Activated CD4-positive, alpha-beta T cell treated with anti-CD3 and anti-CD28 coated beads, Interleukin-2, amount 50 U/mL, for 1 hour (primary cell): ENCODE data around the gene ARMC6.
"Not testable (repeated sequence)": the region's sequence is repeated elsewhere in the genome, so short reads cannot be mapped to it uniquely, and the experiment has no call there.

Experiments
- DNase-seq: peaks from one replicate; pipeline ENCODE4 v3.0.0-alpha.2; 2020

Gene ARMC6

DNA sequence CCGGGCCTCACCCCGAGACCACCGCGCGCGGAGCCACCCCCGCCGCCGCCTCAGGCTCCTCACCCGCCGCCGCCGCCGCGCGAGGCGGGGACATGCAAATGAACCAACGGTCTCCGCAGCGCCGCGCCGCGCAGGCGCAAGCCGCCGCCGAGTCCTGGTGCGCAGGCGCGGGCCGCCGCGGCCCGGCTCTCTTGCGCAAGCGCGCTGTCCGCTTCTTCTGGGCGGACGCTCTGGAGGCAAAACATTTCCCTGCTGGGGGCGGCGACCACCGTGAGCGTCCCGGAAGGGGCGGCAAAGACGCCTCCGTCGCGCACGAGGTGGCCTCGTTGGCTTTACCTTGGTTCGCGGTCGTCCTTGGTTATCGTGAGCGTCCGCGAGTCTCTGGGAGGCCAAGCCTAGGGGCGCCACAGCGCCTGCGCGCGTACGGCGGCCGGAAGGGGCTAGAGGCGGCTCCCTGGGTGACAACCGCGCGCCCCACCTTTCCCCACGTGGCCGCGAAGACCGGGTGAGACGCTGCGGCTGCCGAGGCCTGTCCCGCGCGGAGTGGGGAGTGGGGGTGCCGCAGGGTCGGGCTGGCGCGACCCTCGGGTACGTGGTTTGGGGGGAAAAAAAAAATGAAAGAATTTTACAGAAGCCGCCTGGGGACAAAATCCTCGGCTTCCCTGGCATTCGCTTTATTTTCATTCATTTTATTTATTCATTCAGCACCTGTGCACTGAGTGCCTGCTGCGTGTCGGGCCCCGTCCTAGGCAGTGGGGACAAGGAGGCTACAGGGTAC is at the start of gene ARMC6, which contains the start of gene SUGP2:
TSS of gene ARMC6 (plus strand) at position 178 of the 778 bp plus-strand sequence. CDS start 607 bp downstream, outside the sequence.
TSS of gene SUGP2 (minus strand) at position 92 of the 778 bp plus-strand sequence. CDS start 2,446 bp downstream, outside the sequence.
- DNase-seq: peak; percentile 83

DNA sequence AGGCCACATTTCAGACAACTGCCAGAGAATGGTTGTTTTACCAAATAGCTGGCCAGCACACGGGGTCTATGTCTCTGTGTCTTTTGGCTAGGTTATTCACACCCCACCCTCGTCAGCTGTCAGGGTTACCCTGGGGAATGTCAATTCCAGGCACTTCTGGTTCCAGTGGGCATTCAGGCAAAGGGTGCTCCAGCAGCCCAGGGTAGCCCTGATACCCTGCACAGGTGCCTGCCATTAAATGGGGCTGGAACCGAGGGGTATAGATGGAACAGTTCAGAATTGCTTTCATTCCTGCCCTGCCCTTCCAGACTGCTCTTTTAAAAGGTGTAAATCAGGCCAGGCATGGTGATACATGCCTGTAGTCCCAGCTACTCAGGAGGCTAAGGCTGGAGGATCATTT is 49.2 kb upstream of the ARMC6 start:
- no peak for DNase-seq

DNA sequence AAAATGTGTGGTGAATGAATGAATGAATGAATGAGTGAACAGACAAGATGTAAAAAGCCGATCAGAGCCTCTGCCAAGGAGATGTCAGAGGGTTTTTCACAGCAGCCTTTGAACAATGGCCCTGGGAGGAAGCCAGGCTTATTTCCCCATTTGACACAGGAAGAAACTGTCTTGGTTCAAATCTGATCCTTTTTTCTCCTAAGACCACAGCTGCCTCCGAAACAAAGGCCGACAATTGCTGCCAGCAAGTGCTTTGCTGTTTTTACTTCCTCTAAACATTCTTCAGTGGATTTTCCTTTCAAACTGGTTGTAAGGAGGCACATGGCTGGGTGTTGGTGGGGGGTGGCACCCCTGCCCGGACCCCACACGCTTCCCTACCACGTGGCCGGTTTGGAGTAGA is 48.1 kb upstream of the ARMC6 start:
- DNase-seq: no peak

DNA sequence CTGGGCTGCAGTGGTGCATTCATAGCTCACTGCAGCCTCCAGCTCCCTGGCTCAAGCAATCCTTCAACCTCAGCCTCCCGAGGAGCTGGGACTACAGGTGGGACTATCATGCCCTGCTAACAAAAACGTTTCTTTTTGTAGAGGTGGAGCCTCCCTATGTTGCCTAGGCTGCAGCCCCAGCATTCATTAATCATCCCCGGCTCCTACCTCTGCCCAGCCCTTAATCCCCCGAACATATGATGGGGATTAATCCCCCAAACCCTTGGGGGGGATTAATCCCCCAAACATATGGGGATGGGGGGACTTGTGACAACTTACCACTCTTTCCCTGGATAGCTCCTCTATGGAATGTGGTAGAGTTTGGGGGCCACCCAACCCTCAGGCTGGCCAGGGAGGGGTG is 45.9 kb upstream of the ARMC6 start:
- DNase-seq: no peak

DNA sequence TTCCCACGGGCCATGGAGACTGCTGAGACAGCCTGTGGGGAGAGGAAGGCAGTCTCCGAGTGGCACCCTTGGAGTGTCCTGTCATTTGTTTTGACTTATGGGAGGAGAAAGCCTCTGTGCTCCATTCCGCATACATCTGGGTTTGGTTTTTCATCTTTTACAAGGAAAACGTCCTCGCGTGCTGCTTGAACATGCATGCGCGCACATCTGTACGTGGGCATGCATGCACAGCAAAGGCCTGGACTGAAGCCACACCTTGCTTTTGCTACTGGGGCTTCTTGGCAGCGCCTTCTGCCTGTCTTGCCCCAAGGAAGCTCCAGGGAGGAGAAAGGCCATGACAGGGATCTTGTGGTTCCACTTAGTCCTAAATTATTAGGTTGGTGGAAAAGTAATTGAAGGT is 44.1 kb upstream of the ARMC6 start:
- DNase-seq: no peak

DNA sequence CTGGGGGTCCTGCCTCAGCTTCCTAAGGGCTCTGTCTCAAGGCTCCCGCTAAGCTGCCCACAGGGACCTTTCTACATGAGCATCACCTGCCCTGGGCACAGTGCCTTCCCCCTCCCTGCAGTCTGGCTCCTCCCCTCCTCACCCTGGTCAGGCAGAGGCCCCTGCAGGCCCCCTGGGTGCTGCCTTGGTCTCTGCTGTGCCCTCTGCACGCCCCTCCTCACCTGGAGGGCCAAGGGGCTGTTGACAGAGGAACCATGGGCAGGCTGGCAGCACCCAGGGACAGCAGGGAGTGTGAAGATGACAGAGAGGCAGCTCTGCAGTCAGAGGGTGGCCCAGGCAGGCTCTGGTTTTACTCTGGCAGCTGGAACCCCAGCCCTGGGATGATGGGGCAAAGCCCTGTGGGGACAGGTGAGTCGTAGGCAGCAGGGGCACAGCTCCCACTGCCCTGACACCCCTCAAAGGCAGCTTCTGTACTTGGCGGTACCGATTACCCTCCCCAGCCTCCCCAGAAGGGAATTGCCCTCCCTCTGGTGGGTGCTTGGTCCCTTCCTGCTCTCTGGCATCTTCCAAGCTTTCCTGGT is 43.2 kb upstream of the ARMC6 start:
- no peak for DNase-seq

DNA sequence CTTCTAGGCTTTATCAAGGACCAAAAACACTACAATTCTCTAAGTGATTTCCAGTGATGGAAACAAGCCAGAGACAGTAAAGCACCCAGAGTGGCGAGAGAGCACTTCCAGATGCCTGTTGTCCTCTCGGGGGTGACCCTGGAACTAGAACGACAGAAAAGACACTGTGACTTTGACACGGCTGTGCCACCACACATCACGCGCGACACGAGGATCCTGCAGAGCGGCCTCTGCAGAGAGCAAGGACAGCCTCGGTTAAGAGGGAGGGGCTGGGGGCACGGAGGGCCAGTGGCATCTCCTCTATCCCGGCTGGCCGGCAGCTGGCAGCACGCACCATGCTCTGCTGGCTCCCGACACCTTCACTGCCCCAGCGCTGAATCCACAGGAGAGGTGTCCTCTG is 42.4 kb upstream of the ARMC6 start:
- DNase-seq: no peak

DNA sequence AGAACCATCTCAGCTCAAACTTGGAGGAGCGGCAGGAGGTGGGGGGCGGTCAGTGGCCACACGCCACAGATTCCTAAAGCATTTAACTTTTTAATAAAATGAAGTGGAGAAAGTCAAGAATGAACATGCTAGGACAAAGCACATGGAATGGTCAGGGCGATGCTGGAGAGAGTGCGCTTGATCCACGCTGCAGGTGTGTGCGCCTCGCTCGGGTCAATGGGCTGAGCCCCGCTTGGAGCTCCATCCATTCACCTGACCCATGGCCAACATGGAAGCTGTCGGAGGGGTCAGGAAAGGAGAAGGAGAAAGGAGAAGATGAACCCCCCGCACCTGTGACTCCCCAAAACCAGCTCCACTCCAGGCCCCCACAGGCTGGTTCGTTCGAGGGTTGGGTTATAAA is 41.9 kb upstream of the ARMC6 start:
- no peak for DNase-seq

DNA sequence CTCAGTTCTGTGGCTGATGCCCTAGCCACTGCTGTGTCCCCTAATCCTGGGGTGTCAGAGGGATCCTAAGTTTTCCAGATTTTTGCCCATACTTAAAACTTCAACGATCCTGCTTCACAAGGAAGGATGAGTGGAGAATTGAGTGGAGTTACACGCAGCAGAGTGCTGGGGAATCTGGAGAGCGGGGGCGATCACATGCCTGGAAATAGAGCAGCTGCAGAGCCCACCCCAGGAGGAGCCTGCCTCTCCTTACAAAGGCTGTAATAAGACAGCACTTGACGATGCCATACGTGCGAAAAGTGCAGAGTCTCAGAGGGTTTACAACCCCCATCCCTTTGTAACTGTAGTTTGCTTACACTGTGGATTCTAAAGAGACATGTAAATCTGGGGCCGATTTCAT is 40.7 kb upstream of the ARMC6 start:
- no peak for DNase-seq

DNA sequence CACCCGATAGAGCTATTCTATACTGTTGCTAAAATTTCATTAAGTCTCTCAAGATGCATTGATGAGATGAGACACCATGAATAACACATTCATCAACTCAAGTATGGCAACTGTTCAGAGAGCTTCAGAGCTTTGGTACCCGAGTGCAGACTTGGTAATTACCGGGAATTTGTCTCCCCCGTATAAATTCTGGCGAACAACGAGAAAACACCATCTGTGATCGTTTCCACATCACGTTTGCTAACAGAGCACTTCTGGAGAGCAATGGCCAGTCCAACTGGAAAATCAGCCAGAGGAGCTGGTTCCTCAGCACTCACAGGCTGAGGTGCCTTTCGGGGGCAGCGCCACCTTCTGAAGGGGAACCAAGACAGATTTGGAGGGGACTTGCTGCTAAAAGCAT is 40.3 kb upstream of the ARMC6 start:
- DNase-seq: no peak

DNA sequence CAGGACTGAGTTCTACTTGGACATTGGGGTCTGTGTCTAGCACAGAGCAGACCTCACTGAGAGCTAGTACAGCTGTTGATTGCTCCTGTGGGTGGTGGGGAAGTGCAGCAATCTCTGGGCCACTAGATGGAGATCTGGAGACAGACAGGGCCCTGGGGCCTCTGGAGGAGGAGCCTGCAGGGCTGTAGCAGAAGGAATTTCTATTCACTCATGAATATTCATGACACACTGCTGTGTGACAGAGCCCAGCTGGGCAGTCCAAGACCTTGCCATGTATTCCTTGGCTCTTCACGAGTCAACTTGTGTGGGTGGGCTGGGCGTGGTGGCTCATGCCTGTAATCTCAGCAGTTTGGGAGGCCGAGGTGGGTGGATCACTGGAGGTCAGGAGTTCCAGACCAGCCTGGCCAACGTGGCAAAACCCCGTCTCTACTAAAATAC is 37.6 kb upstream of the ARMC6 start:
- DNase-seq: no peak

DNA sequence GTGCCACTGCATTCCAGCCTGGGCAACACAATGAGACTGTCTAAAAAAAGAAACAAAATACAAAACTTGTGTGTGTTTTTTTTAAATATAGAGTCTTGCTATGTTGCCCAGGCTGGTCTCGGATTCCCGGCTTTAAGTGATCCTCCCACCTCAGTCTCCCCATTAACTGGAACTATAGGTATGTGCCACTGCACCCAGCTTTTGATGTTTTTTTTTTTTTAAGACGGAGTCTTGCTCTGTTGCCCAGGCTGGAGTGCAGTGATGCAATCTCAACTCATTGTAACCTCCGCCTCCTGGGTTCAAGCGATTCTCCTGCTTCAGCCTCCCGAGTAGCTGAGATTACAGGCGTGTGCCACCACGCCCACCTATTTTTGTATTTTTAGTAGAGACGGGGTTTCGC is 37.1 kb upstream of the ARMC6 start:
- DNase-seq: no peak

DNA sequence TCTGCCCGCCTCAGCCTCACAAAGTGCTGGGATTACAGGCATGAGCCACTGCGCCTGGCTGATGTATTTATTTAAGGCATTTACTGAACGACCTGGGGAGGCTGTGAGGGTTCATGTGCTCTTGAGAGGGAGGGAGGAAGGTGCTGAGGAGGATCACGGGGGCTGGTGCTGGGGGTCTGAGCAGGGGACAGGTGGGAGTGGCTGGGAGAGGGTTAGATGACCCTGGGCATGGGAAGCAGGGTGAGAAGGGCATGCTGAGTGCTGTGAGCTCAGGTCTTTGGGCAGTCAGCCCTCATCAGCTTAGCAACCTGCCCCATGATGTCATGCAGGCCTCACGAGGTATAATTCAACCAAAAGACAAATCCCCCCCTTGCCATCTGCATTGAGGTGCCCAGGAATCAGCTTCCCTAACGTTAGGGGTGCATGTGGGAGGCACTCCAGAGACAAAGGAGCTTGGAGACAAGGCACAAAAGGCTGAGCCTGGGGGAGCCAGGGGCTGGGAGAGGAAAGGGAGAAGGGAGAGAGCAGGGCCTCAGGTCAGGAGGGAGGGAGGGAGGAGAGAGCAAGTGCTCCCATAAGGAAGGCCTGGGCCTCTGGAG is 36.5 kb upstream of the ARMC6 start:
- DNase-seq: no peak

DNA sequence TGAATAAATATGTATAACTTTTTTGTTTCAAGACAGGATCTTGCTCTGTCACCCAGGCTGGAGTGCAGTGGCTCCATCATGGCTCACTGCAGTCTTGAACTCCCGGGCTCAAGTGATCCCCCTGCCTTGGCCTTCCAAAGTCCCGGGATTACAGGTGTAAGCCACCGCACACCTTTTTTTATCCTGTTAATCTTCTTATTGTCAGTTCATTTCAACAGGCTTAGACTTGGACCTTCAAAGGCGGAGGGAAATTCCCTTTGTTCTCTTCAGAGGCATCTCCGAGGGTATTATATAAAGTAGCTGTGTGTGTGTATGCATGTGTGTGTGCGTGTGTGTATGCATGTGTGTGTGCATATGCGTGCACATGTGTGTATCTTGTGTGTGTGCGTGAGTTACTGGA is 35.1 kb upstream of the ARMC6 start:
- no peak for DNase-seq

DNA sequence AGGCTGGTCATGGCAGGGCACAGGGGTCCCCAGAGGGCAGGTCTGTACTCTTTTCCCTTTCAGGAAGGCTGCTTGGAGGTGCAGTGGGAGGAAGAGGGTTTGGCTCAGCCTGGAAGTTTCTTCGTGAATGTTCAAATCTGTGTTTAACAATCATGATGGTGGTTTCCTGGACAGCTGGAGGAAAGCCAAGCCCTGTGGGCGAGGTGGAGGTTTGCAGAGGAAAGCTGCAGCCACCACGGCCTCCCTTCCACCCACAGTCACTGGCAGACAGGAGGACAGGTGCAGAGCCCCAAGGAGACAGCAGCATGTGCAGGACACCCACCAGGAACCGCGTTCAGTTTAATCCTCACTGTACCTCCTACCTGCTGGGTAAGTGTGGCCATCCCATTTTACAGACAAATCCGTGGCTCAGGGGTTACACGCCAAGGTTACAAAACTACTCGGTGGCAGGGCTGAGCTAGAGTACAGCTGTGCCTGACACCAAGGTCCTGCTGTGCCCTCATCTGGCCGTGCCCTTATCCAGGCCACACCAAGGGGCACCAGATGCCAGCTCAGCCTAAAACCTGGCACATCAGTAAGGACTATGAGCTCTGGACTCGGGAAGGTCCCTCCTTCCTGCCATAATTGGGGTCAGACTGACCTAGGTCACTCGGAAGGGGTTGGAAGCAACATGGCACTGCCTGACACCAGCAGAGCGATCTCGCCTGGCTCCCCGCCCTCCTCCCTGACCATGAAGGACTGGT is 34.2 kb upstream of the ARMC6 start:
- no peak for DNase-seq

DNA sequence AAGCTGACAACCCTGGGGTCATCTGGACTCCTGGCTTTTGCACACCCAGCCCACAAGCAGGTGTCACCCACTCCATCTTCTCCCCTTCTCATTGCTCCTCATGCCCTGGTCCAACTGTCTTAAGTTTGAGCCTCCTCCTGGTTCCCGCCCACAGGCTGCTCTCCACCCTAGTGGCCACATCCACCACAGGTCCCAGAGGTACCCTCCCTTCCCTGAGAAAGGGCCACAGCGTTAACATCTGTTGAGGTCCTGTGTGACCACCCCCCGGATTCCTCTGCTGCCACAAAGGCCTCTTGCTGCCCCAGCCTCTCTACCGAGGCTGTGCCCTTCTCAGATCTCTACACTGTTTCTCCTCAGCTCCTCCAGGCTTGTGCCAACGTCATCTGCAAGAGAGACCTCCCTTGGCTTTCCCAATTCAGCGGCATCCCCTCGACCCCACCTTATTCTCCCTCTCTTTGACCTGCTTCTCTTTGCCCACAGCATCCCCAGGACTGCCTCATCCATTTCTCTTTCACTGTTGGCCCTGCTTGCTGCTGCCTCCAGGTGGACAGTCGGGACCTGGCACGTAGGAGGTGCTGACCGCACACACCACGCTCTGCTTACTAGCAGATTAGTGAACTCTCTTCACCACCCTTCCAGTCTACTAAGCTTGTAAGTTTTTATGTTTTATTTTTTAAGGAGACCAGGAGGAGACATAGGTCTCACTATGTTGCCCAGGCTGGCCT is 33.3 kb upstream of the ARMC6 start:
- DNase-seq: no peak

DNA sequence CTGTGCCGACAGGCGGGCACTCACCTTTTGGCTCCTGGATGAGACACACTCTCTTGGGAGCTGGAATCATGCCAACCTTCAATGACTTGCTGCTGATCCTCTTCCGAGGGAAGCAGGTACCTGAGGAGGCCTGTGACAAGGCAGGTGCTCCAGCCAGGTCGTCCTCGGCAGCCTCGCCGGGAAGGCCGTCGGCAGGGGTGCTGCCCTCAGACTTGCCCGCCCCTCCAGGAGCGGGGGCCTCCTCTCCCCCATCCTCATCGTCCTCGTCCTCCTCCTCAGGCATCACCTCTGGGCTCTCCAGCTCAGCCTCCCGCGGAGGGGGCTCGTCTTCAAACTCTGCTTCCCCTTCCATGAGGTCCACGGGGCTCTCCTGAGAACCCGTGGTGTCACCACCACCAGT is 29.3 kb upstream of the ARMC6 start:
- no peak for DNase-seq

DNA sequence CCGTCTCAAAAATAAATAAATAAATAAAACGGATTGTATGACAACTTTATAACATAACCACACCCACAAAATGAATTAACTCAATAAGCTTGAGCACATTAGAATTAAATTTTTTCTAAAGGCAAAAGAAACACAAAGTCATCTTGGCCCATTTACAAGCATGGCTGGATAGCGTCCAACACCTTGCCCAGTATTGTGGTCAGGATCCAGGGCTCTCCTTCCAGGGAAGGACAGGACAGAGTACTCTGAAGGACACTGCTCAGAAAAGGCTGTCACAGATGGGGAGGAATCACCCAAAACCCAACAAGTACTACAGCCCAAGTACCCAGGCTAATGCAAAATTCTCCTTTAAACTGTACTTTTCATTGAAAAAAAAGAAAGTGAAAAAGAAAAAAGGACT is 27.2 kb upstream of the ARMC6 start:
- no peak for DNase-seq

DNA sequence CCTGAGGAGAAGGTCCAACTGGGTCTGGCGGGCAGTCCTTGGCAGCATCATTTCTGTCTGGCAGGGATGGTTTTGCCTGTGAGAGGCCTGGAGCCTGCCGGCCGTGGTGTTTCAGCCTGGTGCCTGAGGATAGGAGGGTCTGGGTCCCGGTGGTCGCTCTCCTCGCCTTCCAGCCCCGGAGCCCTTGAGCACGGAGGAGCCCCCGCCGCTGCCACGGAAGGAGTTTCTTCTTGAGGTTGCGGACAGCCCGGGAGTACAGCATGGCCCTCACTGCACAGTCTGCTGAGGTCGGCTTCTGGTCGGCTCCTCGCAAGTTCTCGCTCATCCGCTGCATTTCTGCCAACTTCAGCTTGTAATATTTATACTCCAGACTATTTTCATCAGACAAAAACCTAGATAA is 23.5 kb upstream of the ARMC6 start:
- no peak for DNase-seq

DNA sequence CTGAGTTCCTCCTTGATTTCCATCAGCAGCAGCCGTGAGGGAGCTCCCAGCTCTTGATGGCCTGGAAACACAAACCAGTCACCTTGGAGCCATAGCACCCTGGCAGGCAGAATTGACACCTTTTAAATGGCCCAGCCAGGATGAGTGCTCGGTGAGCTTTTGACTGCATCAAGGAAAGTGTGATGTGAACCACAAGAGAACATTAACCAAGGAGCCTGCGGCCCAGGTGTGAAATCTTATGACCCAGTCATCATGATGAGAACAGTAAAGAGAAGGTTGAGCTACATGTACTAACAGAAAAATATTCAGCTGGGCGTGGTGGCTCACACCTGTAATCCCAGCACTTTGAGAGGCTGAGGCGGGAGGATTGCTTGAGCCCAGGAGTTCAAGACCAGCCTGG is 22.9 kb upstream of the ARMC6 start:
- DNase-seq: no peak

DNA sequence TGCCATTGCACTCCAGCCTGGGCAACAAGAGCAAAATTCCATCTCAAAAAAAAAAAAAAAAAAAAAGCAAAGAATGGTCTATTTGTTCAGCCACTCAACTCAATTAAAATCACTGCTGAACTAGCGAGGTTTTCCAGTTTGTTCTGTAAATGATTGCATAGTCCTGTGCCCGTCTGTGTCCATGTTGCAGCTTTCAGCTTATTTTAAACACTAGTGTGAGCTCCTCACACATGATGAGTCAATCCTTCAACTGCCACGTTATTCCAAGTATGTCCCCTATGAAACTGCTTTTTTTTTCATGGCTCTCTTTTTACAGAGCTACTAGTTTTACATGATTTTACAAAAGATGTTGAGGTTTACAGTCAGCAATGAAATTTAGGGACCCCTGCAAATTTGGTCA is 12.3 kb upstream of the ARMC6 start:
- DNase-seq: no peak

DNA sequence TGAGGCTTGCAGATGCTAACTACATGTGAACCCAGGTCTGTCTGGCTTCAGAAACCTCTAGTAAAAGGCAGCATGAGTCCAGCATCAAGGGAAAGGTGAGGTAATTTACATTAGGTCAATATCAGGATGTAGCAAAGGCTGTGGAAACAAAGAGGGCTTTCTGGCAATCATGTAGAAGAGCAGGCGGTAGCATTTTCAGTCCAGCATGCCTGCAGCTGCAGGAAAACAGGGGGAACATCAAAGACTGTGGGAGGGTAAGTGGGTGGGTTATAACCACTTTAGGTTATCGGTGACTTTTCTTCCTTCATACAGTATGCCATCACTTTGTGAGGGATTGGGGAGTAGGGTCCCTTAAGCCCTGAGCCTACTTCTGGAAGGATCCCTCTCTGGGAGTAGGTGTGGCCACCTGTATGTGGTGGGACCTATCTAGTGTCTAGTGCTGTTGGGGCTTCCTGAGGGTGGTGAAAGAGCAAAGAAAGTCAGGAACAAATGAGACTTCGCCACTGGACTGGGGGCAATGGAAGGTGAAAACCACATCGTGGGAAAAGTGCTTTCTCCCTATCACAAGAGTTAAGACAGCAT is 10.9 kb upstream of the ARMC6 start:
- no peak for DNase-seq

DNA sequence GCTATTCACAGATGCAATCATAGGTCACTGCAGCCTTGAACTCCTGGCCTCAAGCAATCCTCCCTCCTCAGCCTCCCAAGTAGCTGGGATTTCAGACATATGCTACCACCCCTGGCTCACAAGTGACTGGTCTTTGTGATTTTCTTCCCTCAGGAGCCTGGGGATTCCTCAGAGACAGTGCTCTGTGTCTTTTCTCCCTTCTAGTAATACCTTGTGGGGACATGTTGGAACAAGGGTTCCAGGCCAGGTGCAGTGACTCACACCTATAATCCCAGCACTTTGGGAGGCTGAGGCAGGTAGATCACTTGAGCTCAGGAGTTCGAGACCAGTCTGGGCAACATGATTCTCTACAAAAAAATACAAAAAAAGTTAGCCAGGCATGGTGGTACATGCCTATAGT is 10.0 kb upstream of the ARMC6 start:
- not testable (repeated sequence) for DNase-seq
